Activated naive CD4-positive, alpha-beta T cell treated with anti-CD3 and anti-CD28 coated beads, Interleukin-2, amount 50 U/mL, for 24 hours (primary cell): Measurements from ENCODE around the gene PDIA6.

Source experiments
- H3K27ac Mint-ChIP-seq: one replicate; pipeline ENCODE4 v1.8.0; 2021; ENCODE audit warnings: mild to moderate bottlenecking, mixed read lengths
- H3K27me3 Mint-ChIP-seq: one replicate; pipeline ENCODE4 v1.8.0; 2021; ENCODE audit warnings: mixed read lengths
- H3K36me3 Mint-ChIP-seq: one replicate; pipeline ENCODE4 v1.8.0; 2021; ENCODE audit warnings: mixed read lengths
- H3K4me1 Mint-ChIP-seq: one replicate; pipeline ENCODE4 v1.8.0; 2021; ENCODE audit warnings: mixed read lengths
- H3K4me3 Mint-ChIP-seq: one replicate; pipeline ENCODE4 v1.8.0; 2021; ENCODE audit warnings: mild to moderate bottlenecking, mixed read lengths
- H3K9me3 Mint-ChIP-seq: one replicate; pipeline ENCODE4 v1.8.0; 2021; ENCODE audit warnings: mixed read lengths

Gene PDIA6

GRCh38 chr2:10771786-10772185 is 40.8 kb downstream of the PDIA6 start:
- Mint-ChIP-seq H3K4me3 (no peak overlapping the region), H3K36me3 (no peaks in the 10 kb centered on the region), H3K27ac (no peak overlapping the region), H3K9me3 (no peaks in the 10 kb centered on the region), H3K27me3 (no peaks in the 10 kb centered on the region), H3K4me1 (no peaks in the 10 kb centered on the region)

- Mint-ChIP-seq H3K27ac (no peak overlapping the region), H3K4me1 (no peaks in the 10 kb centered on the region), H3K36me3 (no peaks in the 10 kb centered on the region), H3K9me3 (no peaks in the 10 kb centered on the region), H3K4me3 (no peak overlapping the region), H3K27me3 (no peaks in the 10 kb centered on the region)
Measured at GRCh38 chr2:10770956-10771750, 41.4 kb downstream of the PDIA6 start.

- Mint-ChIP-seq H3K4me1 (no peaks in the 10 kb centered on the region), H3K9me3 (no peaks in the 10 kb centered on the region), H3K27ac (no peak overlapping the region), H3K4me3 (no peak overlapping the region), H3K36me3 (no peaks in the 10 kb centered on the region), H3K27me3 (no peaks in the 10 kb centered on the region)
Measured at GRCh38 chr2:10768063-10768507, 44.5 kb downstream of the PDIA6 start.

GRCh38 chr2:10765914-10766313 is 46.7 kb downstream of the PDIA6 start:
- Mint-ChIP-seq H3K27ac (no peak overlapping the region), H3K4me1 (no peaks in the 10 kb centered on the region), H3K36me3 (no peaks in the 10 kb centered on the region), H3K4me3 (no peak overlapping the region), H3K9me3 (no peaks in the 10 kb centered on the region), H3K27me3 (no peaks in the 10 kb centered on the region)

GRCh38 chr2:10765461-10765860 is 47.1 kb downstream of the PDIA6 start:
- no peak overlapping the region for H3K4me3 Mint-ChIP-seq
- no peaks in the 10 kb centered on the region for H3K36me3 Mint-ChIP-seq
- H3K27me3 Mint-ChIP-seq, result no peaks in the 10 kb centered on the region
- H3K9me3 Mint-ChIP-seq, result no peaks in the 10 kb centered on the region
- H3K4me1 Mint-ChIP-seq, result no peaks in the 10 kb centered on the region
- H3K27ac Mint-ChIP-seq, result no peak overlapping the region

- H3K36me3 Mint-ChIP-seq, result no peaks in the 10 kb centered on the region
- no peak overlapping the region for H3K4me3 Mint-ChIP-seq
- H3K27me3 Mint-ChIP-seq, result no peaks in the 10 kb centered on the region
- H3K4me1 Mint-ChIP-seq, result no peaks in the 10 kb centered on the region
- H3K27ac Mint-ChIP-seq, result no peak overlapping the region
- no peaks in the 10 kb centered on the region for H3K9me3 Mint-ChIP-seq
Measured at GRCh38 chr2:10764896-10765295, 47.7 kb downstream of the PDIA6 start.

GRCh38 chr2:10764096-10764785 is 48.3 kb downstream of the PDIA6 start:
- Mint-ChIP-seq H3K27me3 (no peaks in the 10 kb centered on the region), H3K27ac (no peak overlapping the region), H3K36me3 (no peaks in the 10 kb centered on the region), H3K4me3 (no peak overlapping the region), H3K9me3 (no peaks in the 10 kb centered on the region), H3K4me1 (no peaks in the 10 kb centered on the region)

- no peaks in the 10 kb centered on the region for H3K27me3 Mint-ChIP-seq
- H3K27ac Mint-ChIP-seq, result no peak overlapping the region
- H3K9me3 Mint-ChIP-seq, result no peaks in the 10 kb centered on the region
- no peaks in the 10 kb centered on the region for H3K36me3 Mint-ChIP-seq
- H3K4me1 Mint-ChIP-seq, result no peaks in the 10 kb centered on the region
- H3K4me3 Mint-ChIP-seq, result no peak overlapping the region
Measured at GRCh38 chr2:10763461-10763800, 49.2 kb downstream of the PDIA6 start.

GRCh38 chr2:10762651-10763460 is 49.7 kb downstream of the PDIA6 start:
- no peak overlapping the region for H3K27ac Mint-ChIP-seq
- H3K36me3 Mint-ChIP-seq, result no peaks in the 10 kb centered on the region
- no peaks in the 10 kb centered on the region for H3K4me1 Mint-ChIP-seq
- H3K4me3 Mint-ChIP-seq, result no peak overlapping the region
- no peaks in the 10 kb centered on the region for H3K27me3 Mint-ChIP-seq
- no peaks in the 10 kb centered on the region for H3K9me3 Mint-ChIP-seq

- Mint-ChIP-seq H3K4me1 (no peaks in the 10 kb centered on the region), H3K4me3 (no peak overlapping the region), H3K27me3 (no peaks in the 10 kb centered on the region), H3K27ac (no peak overlapping the region), H3K9me3 (no peaks in the 10 kb centered on the region), H3K36me3 (no peaks in the 10 kb centered on the region)
Measured at GRCh38 chr2:10761591-10761990, 51.0 kb downstream of the PDIA6 start.

- Mint-ChIP-seq H3K36me3 (no peaks in the 10 kb centered on the region), H3K27me3 (no peaks in the 10 kb centered on the region), H3K9me3 (no peaks in the 10 kb centered on the region), H3K4me1 (no peaks in the 10 kb centered on the region), H3K4me3 (no peak overlapping the region), H3K27ac (no peak overlapping the region)
Measured at GRCh38 chr2:10760794-10761504, 51.6 kb downstream of the PDIA6 start.

GRCh38 chr2:10759151-10759714 is 53.4 kb downstream of the PDIA6 start:
- H3K4me1 Mint-ChIP-seq, result no peaks in the 10 kb centered on the region
- H3K36me3 Mint-ChIP-seq, result no peaks in the 10 kb centered on the region
- no peak overlapping the region for H3K4me3 Mint-ChIP-seq
- no peaks in the 10 kb centered on the region for H3K27me3 Mint-ChIP-seq
- H3K27ac Mint-ChIP-seq, result no peak overlapping the region
- no peaks in the 10 kb centered on the region for H3K9me3 Mint-ChIP-seq

- Mint-ChIP-seq H3K4me1 (no peaks in the 10 kb centered on the region), H3K27me3 (no peaks in the 10 kb centered on the region), H3K27ac (no peak overlapping the region)
Measured at GRCh38 chr2:10757814-10758286, 54.7 kb downstream of the PDIA6 start.

GRCh38 chr2:10755621-10756020 is 57.0 kb downstream of the PDIA6 start:
- no peaks in the 10 kb centered on the region for H3K9me3 Mint-ChIP-seq
- H3K4me3 Mint-ChIP-seq, result no peak overlapping the region
- H3K36me3 Mint-ChIP-seq, result no peaks in the 10 kb centered on the region
- no peak overlapping the region for H3K27ac Mint-ChIP-seq
- no peaks in the 10 kb centered on the region for H3K4me1 Mint-ChIP-seq
- no peaks in the 10 kb centered on the region for H3K27me3 Mint-ChIP-seq

More at GRCh38 chr2:10757814-10758286, 54.7 kb downstream of the PDIA6 start:
- Mint-ChIP-seq H3K9me3 (no peaks in the 10 kb centered on the region), H3K36me3 (no peaks in the 10 kb centered on the region), H3K4me3 (no peak overlapping the region)

- Mint-ChIP-seq H3K4me3 (no peak overlapping the region), H3K4me1 (no peaks in the 10 kb centered on the region), H3K27me3 (no peaks in the 10 kb centered on the region), H3K9me3 (no peaks in the 10 kb centered on the region), H3K36me3 (no peaks in the 10 kb centered on the region), H3K27ac (no peak overlapping the region)
Measured at GRCh38 chr2:10753876-10754275, 58.7 kb downstream of the PDIA6 start.
